Liver (tissue), 9 donors: ENCODE measurements around the gene CADM2. TPM values are rescaled to one million over a fixed set of nuclear protein-coding genes. Genes with fewer than 3 reads are reported as not detected.

Source experiments
- DNase-seq: peaks from one replicate; pipeline ENCODE4 v3.0.0-alpha.2; 2017; ENCODE audit warnings: low spot score
- H3K27ac ChIP-seq, 2 donors: one replicate each; pipeline ENCODE4 v1.7.0; 2013; ENCODE audit warnings: inconsistent platforms in 2 of 2, low read length in 2 of 2, control low read depth in 1 of 2, low read depth in 1 of 2, mild to moderate bottlenecking in 1 of 2
- H3K27me3 ChIP-seq, 4 donors: one replicate each; pipeline versions ENCODE4 v1.6.1 to v1.7.0; 2013; ENCODE audit warnings: low read length in 3 of 4, inconsistent platforms in 1 of 4, mild to moderate bottlenecking in 1 of 4, moderate library complexity in 1 of 4; ENCODE audit not compliant: control insufficient read depth in 4 of 4, insufficient read depth in 4 of 4
- H3K36me3 ChIP-seq, 4 donors: one replicate each; pipeline versions ENCODE4 v1.6.1 to v1.7.0; 2013; ENCODE audit warnings: low read length in 3 of 4, mild to moderate bottlenecking in 3 of 4, low read depth in 1 of 4, moderate library complexity in 1 of 4; ENCODE audit not compliant: control insufficient read depth in 4 of 4, insufficient read depth in 3 of 4
- H3K4me1 ChIP-seq, 4 donors: one replicate each; pipeline versions ENCODE4 v1.6.1 to v1.7.0; 2013; ENCODE audit warnings: low read length in 3 of 4, mild to moderate bottlenecking in 3 of 4, moderate library complexity in 1 of 4; ENCODE audit not compliant: control insufficient read depth in 4 of 4, insufficient read depth in 4 of 4
- H3K4me3 ChIP-seq, 3 donors: one replicate each; pipeline versions ENCODE4 v1.6.1 to v1.7.0; 2013; ENCODE audit warnings: low read length in 3 of 3, control low read depth in 1 of 3, low read depth in 1 of 3, mild to moderate bottlenecking in 1 of 3
- H3K9ac ChIP-seq, 2 donors: one replicate each; pipeline ENCODE4 v1.7.0; 2013; ENCODE audit warnings: low read length in 2 of 2, mild to moderate bottlenecking in 2 of 2, moderate library complexity in 2 of 2, control low read depth in 1 of 2, low read depth in 1 of 2
- H3K9me3 ChIP-seq, 4 donors: one replicate each; pipeline versions ENCODE4 v1.6.1 to v1.7.0; 2013; ENCODE audit warnings: low read length in 3 of 4; ENCODE audit not compliant: control insufficient read depth in 4 of 4
- ATF3 ChIP-seq: IDR thresholded peaks from 2 replicates; pipeline ENCODE4 v1.6.1; 2016; ENCODE audit warnings: antibody characterized with exemption
- CTCF ChIP-seq: fragments of 150-350 bp; IDR thresholded peaks from 2 replicates; pipeline ENCODE4 v1.5.1; 2017; ENCODE audit warnings: improper control_type of control experiment, low read depth, low read length; ENCODE audit not compliant: missing input control
- EGR1 ChIP-seq, 2 donors: IDR thresholded peaks; 2 replicates each; pipeline ENCODE4 v1.6.1; 2016 to 2018; ENCODE audit warnings: antibody characterized with exemption in 2 of 2, low read depth in 2 of 2
- FOXA1 ChIP-seq: IDR thresholded peaks from 2 replicates; pipeline ENCODE4 v1.6.1; 2016; ENCODE audit warnings: antibody characterized with exemption
- FOXA2 ChIP-seq: IDR thresholded peaks from 2 replicates; pipeline ENCODE4 v1.6.1; 2016; ENCODE audit warnings: antibody characterized with exemption
- GABPA ChIP-seq, 2 donors: IDR thresholded peaks in 1 of 2; conservative IDR thresholded peaks in 1 of 2; 2 replicates each; pipeline ENCODE4 v1.6.1; 2016; ENCODE audit warnings: antibody characterized with exemption in 2 of 2, mild to moderate bottlenecking in 1 of 2, moderate library complexity in 1 of 2
- HNF4A ChIP-seq, 2 donors: conservative IDR thresholded peaks; 2 replicates each; pipeline ENCODE4 v1.6.1; 2016; ENCODE audit warnings: antibody characterized with exemption in 2 of 2, mild to moderate bottlenecking in 2 of 2
- HNF4G ChIP-seq: IDR thresholded peaks from 2 replicates; pipeline ENCODE4 v1.6.1; 2016; ENCODE audit warnings: antibody characterized with exemption
- JUND ChIP-seq, 2 donors: IDR thresholded peaks; 2 replicates each; pipeline ENCODE4 v1.6.1; 2016; ENCODE audit warnings: antibody characterized with exemption in 2 of 2
- MAX ChIP-seq: IDR thresholded peaks from 2 replicates; pipeline ENCODE4 v1.6.1; 2016; ENCODE audit warnings: antibody characterized with exemption
- NR2F2 ChIP-seq: IDR thresholded peaks from 2 replicates; pipeline ENCODE4 v1.6.1; 2016; ENCODE audit warnings: antibody characterized with exemption
- RAD21 ChIP-seq, 2 donors: IDR thresholded peaks; 2 replicates each; pipeline ENCODE4 v1.6.1; 2016; ENCODE audit warnings: antibody characterized with exemption in 2 of 2, mild to moderate bottlenecking in 2 of 2
- REST ChIP-seq: IDR thresholded peaks from 2 replicates; pipeline ENCODE4 v1.6.1; 2016; ENCODE audit warnings: antibody characterized with exemption, mild to moderate bottlenecking
- RXRA ChIP-seq, 2 donors: IDR thresholded peaks; 2 replicates each; pipeline ENCODE4 v1.6.1; 2017 to 2018; ENCODE audit warnings: antibody characterized with exemption in 2 of 2, mild to moderate bottlenecking in 1 of 2
- SP1 ChIP-seq: IDR thresholded peaks from 2 replicates; pipeline ENCODE4 v1.6.1; 2018; ENCODE audit warnings: antibody characterized with exemption, mild to moderate bottlenecking
- TAF1 ChIP-seq: conservative IDR thresholded peaks from 2 replicates; pipeline ENCODE4 v1.6.1; 2016; ENCODE audit warnings: antibody characterized with exemption, mild to moderate bottlenecking
- YY1 ChIP-seq: IDR thresholded peaks from 2 replicates; pipeline ENCODE4 v1.6.1; 2016; ENCODE audit warnings: antibody characterized with exemption, mild to moderate bottlenecking
- ZBTB33 ChIP-seq: IDR thresholded peaks from 2 replicates; pipeline ENCODE4 v1.6.1; 2016; ENCODE audit warnings: antibody characterized with exemption
- WGBS: extraction: QIAGEN DNeasy Blood & Tissue Kit; methylation state at CpG from one replicate; pipeline ENCODE4 v1.1.7; 2013; 5-methylcytosine and 5-hydroxymethylcytosine counted together
- polyA plus RNA-seq, 2 donors: library from polyadenylated mRNA; stranded (reverse) in 1 of 2; unstranded in 1 of 2; fragments of 200-250 nt in 1 of 2; fragments of >200 nt in 1 of 2; fragmentation: Nextera tagmentation in 1 of 2; extraction: Ambion mirVana in 1 of 2; gene quantifications; one replicate each; pipeline versions ENCODE4 v1.2.1 to v1.2.3, GENCODE V29; 2013 to 2015
- total RNA-seq, 2 donors: library from RNA; depleted of rRNA; stranded (reverse); fragments of >200 nt; gene quantifications; one replicate each; pipeline ENCODE4 v1.2.3, GENCODE V29; 2014
- donor health status: healthy.
- donor health status: healthy.
- donor health status: healthy.
- donor health status: healthy.
- donor health status: healthy.

CADM2 gene
- total and polyA plus RNA-seq, 4 donors: 0.35 to 0.92 (median 0.51) TPM

- TF ChIP-seq MAX (no peak), HNF4A (conservative IDR thresholded peaks at IDR 0.05) (no peak), GABPA (IDR thresholded peaks at IDR 0.05 in 1 of 2, conservative IDR thresholded peaks at IDR 0.05 in 1 of 2) (no peak)
Observed at GRCh38 chr3:85159376-85159775, 200.6 kb downstream of the CADM2 start (continued).

GRCh38 chr3:85161544-85161943 is 202.8 kb downstream of the CADM2 start:
- Histone ChIP-seq H3K9me3 (no peaks in the 10 kb centered on the region), H3K4me3 (no peak overlapping the region), H3K4me1 (no peaks in the 10 kb centered on the region), H3K27ac (no peak overlapping the region), H3K36me3 (no peaks in the 10 kb centered on the region), H3K9ac (no peak overlapping the region), H3K27me3 (no peaks in the 10 kb centered on the region)
- DNase-seq: no peak
- TF ChIP-seq FOXA1 (no peak), GABPA (IDR thresholded peaks at IDR 0.05 in 1 of 2, conservative IDR thresholded peaks at IDR 0.05 in 1 of 2) (no peak), ATF3 (no peak), FOXA2 (no peak), NR2F2 (no peak), REST (no peak)
- 75% methylated on average over 7 of the region's 7 CpGs for WGBS

- no peaks in the 10 kb centered on the region for H3K36me3 ChIP-seq
Observed at GRCh38 chr3:85162905-85163304, 204.1 kb downstream of the CADM2 start.

More at GRCh38 chr3:85162905-85163304, 204.1 kb downstream of the CADM2 start:
- H3K27me3 ChIP-seq: no peaks in the 10 kb centered on the region
- H3K9me3 ChIP-seq: no peaks in the 10 kb centered on the region
- no peak overlapping the region for H3K4me3 ChIP-seq
- DNase-seq: no peak
- 87% methylated on average over 1 of the region's 1 CpG for WGBS
- H3K27ac ChIP-seq: no peak overlapping the region
- H3K9ac ChIP-seq: no peak overlapping the region
- no peak for TF ChIP-seq GABPA (IDR thresholded peaks at IDR 0.05 in 1 of 2, conservative IDR thresholded peaks at IDR 0.05 in 1 of 2)
- TF ChIP-seq CTCF: no peak
- no peak for TF ChIP-seq MAX
- TF ChIP-seq RXRA (IDR thresholded peaks at IDR 0.05): no peak
- no peak for TF ChIP-seq ZBTB33
- TF ChIP-seq SP1: no peak
- no peak for TF ChIP-seq JUND (IDR thresholded peaks at IDR 0.05)
- TF ChIP-seq HNF4G: no peak
- TF ChIP-seq EGR1 (IDR thresholded peaks at IDR 0.05; ENCODE audit: low read depth in 2 of 2): no peak
- TF ChIP-seq FOXA1: no peak
- TF ChIP-seq HNF4A (conservative IDR thresholded peaks at IDR 0.05): no peak
- TF ChIP-seq TAF1: no peak
- no peak for TF ChIP-seq ATF3
- no peak for TF ChIP-seq YY1
- TF ChIP-seq NR2F2: no peak
- TF ChIP-seq RAD21 (IDR thresholded peaks at IDR 0.05): no peak
- H3K4me1 ChIP-seq: no peaks in the 10 kb centered on the region
